ENCODE data around the gene MYO5B. TPM values are rescaled to one million over a fixed set of nuclear protein-coding genes. Genes with fewer than 3 reads are reported as not detected.
"Not testable (repeated sequence)": the region's sequence is repeated elsewhere in the genome, so short reads cannot be mapped to it uniquely, and the experiment has no call there.

Gene MYO5B
- total RNA-seq, 6 experiments from 2014 or later, result 0.17 to 0.28 TPM; not detected in 4

- H3K4me1 Mint-ChIP-seq (ENCODE audit: low read depth), result no peaks in the 10 kb centered on the region
- H3K27me3 Mint-ChIP-seq (ENCODE audit: insufficient read depth), result peaks cover 4% of the 10 kb centered on the region
- H3K27ac Mint-ChIP-seq, result no peak overlapping the region
- H3K9me3 Mint-ChIP-seq, result peaks cover 2% of the 10 kb centered on the region; the same call in 1 of the 2 replicates
- TF ChIP-seq CTCF (IDR thresholded peaks at IDR 0.05), result no peak
- DNase-seq, result no peak
- no peaks in the 10 kb centered on the region for H3K36me3 Mint-ChIP-seq (ENCODE audit: low read depth)
- no peak overlapping the region for H3K4me3 Mint-ChIP-seq
These were observed 89.9 kb downstream of the MYO5B start for GRCh38 chr18:50105027-50105426.

- Mint-ChIP-seq H3K36me3 (ENCODE audit: low read depth) (no peaks in the 10 kb centered on the region), H3K27me3 (ENCODE audit: insufficient read depth) (peaks cover 4% of the 10 kb centered on the region; the same call in 1 of the 2 replicates), H3K9me3 (no peaks in the 10 kb centered on the region), H3K4me3 (no peak overlapping the region), H3K4me1 (ENCODE audit: low read depth) (no peaks in the 10 kb centered on the region), H3K27ac (no peak overlapping the region)
- TF ChIP-seq CTCF (IDR thresholded peaks at IDR 0.05), result no peak
- DNase-seq, result no peak
These were observed 90.5 kb downstream of the MYO5B start for GRCh38 chr18:50104421-50104820.

- H3K27me3 Mint-ChIP-seq (ENCODE audit: insufficient read depth), result peaks cover 4% of the 10 kb centered on the region
- peaks cover 9% of the 10 kb centered on the region for H3K9me3 Mint-ChIP-seq
- no peak for TF ChIP-seq CTCF (IDR thresholded peaks at IDR 0.05)
- no peak overlapping the region for H3K27ac Mint-ChIP-seq
- peak; percentile 9 for DNase-seq
- no peaks in the 10 kb centered on the region for H3K36me3 Mint-ChIP-seq (ENCODE audit: low read depth)
- H3K4me1 Mint-ChIP-seq (ENCODE audit: low read depth), result no peaks in the 10 kb centered on the region
- H3K4me3 Mint-ChIP-seq, result no peak overlapping the region
These were observed 95.1 kb downstream of the MYO5B start for GRCh38 chr18:50099725-50100407.

DNA sequence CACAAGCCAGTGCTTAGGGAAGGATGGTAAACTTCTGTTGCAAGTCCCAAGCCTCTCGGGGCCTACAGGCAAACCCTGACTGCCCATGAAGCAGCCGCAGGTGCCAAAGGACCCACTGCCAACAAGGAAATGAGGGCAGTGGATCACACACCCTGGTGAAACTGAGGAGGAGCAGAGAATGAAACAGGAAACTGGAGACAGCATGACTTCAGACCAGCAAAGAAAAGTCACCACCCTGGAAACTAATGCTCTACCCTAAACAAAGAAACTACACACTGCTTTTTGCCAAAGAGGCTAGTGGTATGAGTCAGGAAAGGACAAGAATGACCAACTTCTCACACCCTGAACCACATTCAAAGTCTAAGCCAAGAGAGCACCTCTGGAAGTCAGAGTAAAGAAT is 97.2 kb downstream of the MYO5B start:
- H3K27ac Mint-ChIP-seq, result no peak overlapping the region
- no peaks in the 10 kb centered on the region for H3K4me1 Mint-ChIP-seq (ENCODE audit: low read depth)
- peaks cover 6% of the 10 kb centered on the region for H3K27me3 Mint-ChIP-seq (ENCODE audit: insufficient read depth)
- no peaks in the 10 kb centered on the region for H3K36me3 Mint-ChIP-seq (ENCODE audit: low read depth)
- peaks cover 9% of the 10 kb centered on the region for H3K9me3 Mint-ChIP-seq
- no peak for TF ChIP-seq CTCF (IDR thresholded peaks at IDR 0.05)
- DNase-seq, result no peak
- no peak overlapping the region for H3K4me3 Mint-ChIP-seq

- Mint-ChIP-seq H3K27ac (no peak overlapping the region), H3K4me1 (ENCODE audit: low read depth) (no peaks in the 10 kb centered on the region), H3K4me3 (no peak overlapping the region), H3K27me3 (ENCODE audit: insufficient read depth) (peaks cover 6% of the 10 kb centered on the region), H3K9me3 (peaks cover 9% of the 10 kb centered on the region), H3K36me3 (ENCODE audit: low read depth) (no peaks in the 10 kb centered on the region)
- no peak for TF ChIP-seq CTCF (IDR thresholded peaks at IDR 0.05)
- DNase-seq, result no peak
These were observed 98.0 kb downstream of the MYO5B start for GRCh38 chr18:50096766-50097435.

GRCh38 chr18:50094786-50095185 is 100.2 kb downstream of the MYO5B start:
- not testable (repeated sequence) for H3K27ac Mint-ChIP-seq; H3K9me3 Mint-ChIP-seq; H3K27me3 Mint-ChIP-seq (ENCODE audit: insufficient read depth); H3K36me3 Mint-ChIP-seq (ENCODE audit: low read depth); DNase-seq; H3K4me1 Mint-ChIP-seq (ENCODE audit: low read depth); H3K4me3 Mint-ChIP-seq

Data from HFFc6 (cell line).